ENCODE measurements around the gene ZNF33B. TPM values are rescaled to one million over a fixed set of nuclear protein-coding genes. Genes with fewer than 3 reads are reported as not detected.
"Not testable (repeated sequence)": the region's sequence is repeated elsewhere in the genome, so short reads cannot be mapped to it uniquely, and the experiment has no call there.

Gene ZNF33B
- total RNA-seq, 1 donor from 2014 or later: 7.9 TPM

- Mint-ChIP-seq H3K36me3 (ENCODE audit: low read depth) (peaks cover 53% of the 10 kb centered on the region), H3K27ac (peak overlapping the region; percentile 9), H3K27me3 (ENCODE audit: insufficient read depth) (no peaks in the 10 kb centered on the region), H3K4me3 (no peak overlapping the region), H3K4me1 (ENCODE audit: low read depth) (no peaks in the 10 kb centered on the region), H3K9me3 (peaks cover 79% of the 10 kb centered on the region)
- intact Hi-C loops (cut with micrococcal nuclease): no loop called here
- no peak for DNase-seq (ENCODE audit: low spot score)
Measured at GRCh38 chr10:42594246-42594650, 44.1 kb downstream of the ZNF33B start.

- no peak for DNase-seq (ENCODE audit: low spot score)
- intact Hi-C loops (cut with micrococcal nuclease): no loop called here
- Mint-ChIP-seq H3K4me1 (ENCODE audit: low read depth) (no peaks in the 10 kb centered on the region), H3K27ac (no peak overlapping the region), H3K4me3 (no peak overlapping the region), H3K27me3 (ENCODE audit: insufficient read depth) (no peaks in the 10 kb centered on the region), H3K9me3 (peaks cover 77% of the 10 kb centered on the region), H3K36me3 (ENCODE audit: low read depth) (peaks cover 58% of the 10 kb centered on the region)
Measured at GRCh38 chr10:42593284-42593683, 45.1 kb downstream of the ZNF33B start.

GRCh38 chr10:42583828-42584227 lies 54.5 kb downstream of the ZNF33B start:
- H3K27ac Mint-ChIP-seq: no peak overlapping the region
- no peak for DNase-seq (ENCODE audit: low spot score)
- H3K36me3 Mint-ChIP-seq (ENCODE audit: low read depth): peaks cover 23% of the 10 kb centered on the region
- H3K9me3 Mint-ChIP-seq: peaks cover 59% of the 10 kb centered on the region
- intact Hi-C loops (cut with micrococcal nuclease): no loop called here
- no peak overlapping the region for H3K4me3 Mint-ChIP-seq
- no peaks in the 10 kb centered on the region for H3K27me3 Mint-ChIP-seq (ENCODE audit: insufficient read depth)
- H3K4me1 Mint-ChIP-seq (ENCODE audit: low read depth): no peaks in the 10 kb centered on the region

- Mint-ChIP-seq H3K4me3 (no peak overlapping the region), H3K9me3 (peaks cover 24% of the 10 kb centered on the region), H3K36me3 (ENCODE audit: low read depth) (peaks cover 3% of the 10 kb centered on the region), H3K4me1 (ENCODE audit: low read depth) (no peaks in the 10 kb centered on the region), H3K27ac (no peak overlapping the region), H3K27me3 (ENCODE audit: insufficient read depth) (no peaks in the 10 kb centered on the region)
- intact Hi-C loops (cut with micrococcal nuclease): no loop called here
- no peak for DNase-seq (ENCODE audit: low spot score)
Measured at GRCh38 chr10:42578019-42578418, 60.4 kb downstream of the ZNF33B start.

GRCh38 chr10:42576338-42576737 lies 62.0 kb downstream of the ZNF33B start:
- Mint-ChIP-seq H3K4me1 (ENCODE audit: low read depth) (no peaks in the 10 kb centered on the region), H3K27ac (no peak overlapping the region), H3K27me3 (ENCODE audit: insufficient read depth) (no peaks in the 10 kb centered on the region), H3K4me3 (no peak overlapping the region), H3K9me3 (peaks cover 22% of the 10 kb centered on the region), H3K36me3 (ENCODE audit: low read depth) (no peaks in the 10 kb centered on the region)
- no peak for DNase-seq (ENCODE audit: low spot score)
- intact Hi-C loops (cut with micrococcal nuclease): no loop called here

GRCh38 chr10:42574336-42574735 lies 64.0 kb downstream of the ZNF33B start:
- H3K4me3 Mint-ChIP-seq: no peak overlapping the region
- no peaks in the 10 kb centered on the region for H3K27me3 Mint-ChIP-seq (ENCODE audit: insufficient read depth)
- DNase-seq (ENCODE audit: low spot score): no peak
- peaks cover 22% of the 10 kb centered on the region for H3K9me3 Mint-ChIP-seq
- H3K36me3 Mint-ChIP-seq (ENCODE audit: low read depth): no peaks in the 10 kb centered on the region
- intact Hi-C loops (cut with micrococcal nuclease): no loop called here
- no peak overlapping the region for H3K27ac Mint-ChIP-seq
- H3K4me1 Mint-ChIP-seq (ENCODE audit: low read depth): no peaks in the 10 kb centered on the region

- Mint-ChIP-seq H3K27me3 (ENCODE audit: insufficient read depth) (no peaks in the 10 kb centered on the region), H3K4me1 (ENCODE audit: low read depth) (peaks cover 14% of the 10 kb centered on the region), H3K9me3 (no peaks in the 10 kb centered on the region), H3K27ac (no peak overlapping the region), H3K36me3 (ENCODE audit: low read depth) (peaks cover 10% of the 10 kb centered on the region), H3K4me3 (no peak overlapping the region)
- intact Hi-C loops (cut with micrococcal nuclease): loop anchor here (10.0 kb wide), 1 partner anchor 198 kb away; no protein-coding TSS in a partner anchor
- DNase-seq (ENCODE audit: low spot score): no peak
Measured at GRCh38 chr10:42556931-42557330, 81.4 kb downstream of the ZNF33B start.

- Mint-ChIP-seq H3K27ac (peak overlapping the region; percentile 98), H3K9me3 (peaks cover 10% of the 10 kb centered on the region), H3K36me3 (ENCODE audit: low read depth) (peaks cover 34% of the 10 kb centered on the region), H3K4me1 (ENCODE audit: low read depth) (peaks cover 37% of the 10 kb centered on the region), H3K4me3 (peak overlapping the region; percentile 99)
- H3K27me3 Mint-ChIP-seq (ENCODE audit: insufficient read depth); DNase-seq (ENCODE audit: low spot score): not testable (repeated sequence)
- intact Hi-C loops (cut with micrococcal nuclease): loop anchor here (5.0 to 10.0 kb wide), 3 partner anchors 201 to 809 kb away; partner anchors contain the start of gene CSGALNACT2
Measured at GRCh38 chr10:42553576-42553975, 84.8 kb downstream of the ZNF33B start.

GRCh38 chr10:42553064-42553407 lies 85.3 kb downstream of the ZNF33B start:
- Mint-ChIP-seq H3K4me3 (peak overlapping the region; percentile 99), H3K36me3 (ENCODE audit: low read depth) (peaks cover 36% of the 10 kb centered on the region), H3K27me3 (ENCODE audit: insufficient read depth) (no peaks in the 10 kb centered on the region), H3K27ac (peak overlapping the region; percentile 98), H3K9me3 (peaks cover 15% of the 10 kb centered on the region), H3K4me1 (ENCODE audit: low read depth) (peaks cover 37% of the 10 kb centered on the region)
- DNase-seq (ENCODE audit: low spot score): no peak
- intact Hi-C loops (cut with micrococcal nuclease): loop anchor here (5.0 to 10.0 kb wide), 3 partner anchors 202 to 809 kb away; partner anchors contain the start of gene CSGALNACT2

- DNase-seq (ENCODE audit: low spot score): peak; percentile 94
- Mint-ChIP-seq H3K4me1 (ENCODE audit: low read depth) (peaks cover 42% of the 10 kb centered on the region), H3K36me3 (ENCODE audit: low read depth) (peaks cover 42% of the 10 kb centered on the region), H3K27ac (peak overlapping the region; percentile 98), H3K27me3 (ENCODE audit: insufficient read depth) (no peaks in the 10 kb centered on the region), H3K4me3 (peak overlapping the region; percentile 99), H3K9me3 (peaks cover 15% of the 10 kb centered on the region)
- intact Hi-C loops (cut with micrococcal nuclease): loop anchor here (1.0 to 10.0 kb wide), 7 partner anchors 86 to 1097 kb away; partner anchors contain the start of genes BMS1, CSGALNACT2 and ZNF33B
Measured at GRCh38 chr10:42552188-42553063, 85.9 kb downstream of the ZNF33B start.

- H3K36me3 Mint-ChIP-seq (ENCODE audit: low read depth): peaks cover 48% of the 10 kb centered on the region
- no peak for DNase-seq (ENCODE audit: low spot score)
- H3K27ac Mint-ChIP-seq: peak overlapping the region; percentile 98
- peaks cover 18% of the 10 kb centered on the region for H3K9me3 Mint-ChIP-seq
- peak overlapping the region; percentile 99 for H3K4me3 Mint-ChIP-seq
- H3K4me1 Mint-ChIP-seq (ENCODE audit: low read depth): peaks cover 44% of the 10 kb centered on the region
- no peaks in the 10 kb centered on the region for H3K27me3 Mint-ChIP-seq (ENCODE audit: insufficient read depth)
- intact Hi-C loops (cut with micrococcal nuclease): loop anchor here (1.0 to 10.0 kb wide), 7 partner anchors 87 to 1098 kb away; partner anchors contain the start of genes BMS1, CSGALNACT2 and ZNF33B
Measured at GRCh38 chr10:42551582-42552187, 86.7 kb downstream of the ZNF33B start.

- peaks cover 44% of the 10 kb centered on the region for H3K4me1 Mint-ChIP-seq (ENCODE audit: low read depth)
- peaks cover 31% of the 10 kb centered on the region for H3K9me3 Mint-ChIP-seq
- peak overlapping the region; percentile 30 for H3K4me3 Mint-ChIP-seq
- H3K27me3 Mint-ChIP-seq (ENCODE audit: insufficient read depth): no peaks in the 10 kb centered on the region
- peaks cover 58% of the 10 kb centered on the region for H3K36me3 Mint-ChIP-seq (ENCODE audit: low read depth)
- DNase-seq (ENCODE audit: low spot score): no peak
- intact Hi-C loops (cut with micrococcal nuclease): loop anchor here (5.0 to 10.0 kb wide), 3 partner anchors 205 to 812 kb away; partner anchors contain the start of gene CSGALNACT2
- H3K27ac Mint-ChIP-seq: no peak overlapping the region
Measured at GRCh38 chr10:42549851-42550250, 88.5 kb downstream of the ZNF33B start.

- DNase-seq (ENCODE audit: low spot score): no peak
- Mint-ChIP-seq H3K27me3 (ENCODE audit: insufficient read depth) (no peaks in the 10 kb centered on the region), H3K4me1 (ENCODE audit: low read depth) (peaks cover 42% of the 10 kb centered on the region), H3K9me3 (peaks cover 47% of the 10 kb centered on the region), H3K36me3 (ENCODE audit: low read depth) (peaks cover 66% of the 10 kb centered on the region), H3K4me3 (no peak overlapping the region), H3K27ac (no peak overlapping the region)
- intact Hi-C loops (cut with micrococcal nuclease): no loop called here
Measured at GRCh38 chr10:42548254-42548653, 90.1 kb downstream of the ZNF33B start.

Measured in activated T-helper 1 cell treated with anti-CD3 and anti-CD28 coated beads, Interleukin-12 subunit alpha, Interleukin-12 subunit beta, Interleukin-2, Interleukin-4 antibody, amounts not matched to agents 30 ng/mL and 10 ng/mL and 1 ng/mL, durations not matched to agents 14 hours and 24 hours and 36 hours (primary cell).